Testis (tissue), 3 donors: Measurements from ENCODE around the gene ZNF687. TPM values are rescaled to one million over a fixed set of nuclear protein-coding genes. Genes with fewer than 3 reads are reported as not detected.

Experiments
- DNase-seq: peaks from one replicate; pipeline ENCODE4 v3.0.0-alpha.2; 2019
- H3K27ac ChIP-seq, 2 donors: fragments of 200-600 bp; sonication (generic); one replicate each; pipeline ENCODE4 v1.5.1; 2019
- H3K27me3 ChIP-seq: fragments of 200-600 bp; sonication (generic); one replicate; pipeline ENCODE4 v1.5.1; 2019
- H3K36me3 ChIP-seq: fragments of 200-600 bp; sonication (generic); one replicate; pipeline ENCODE4 v1.5.1; 2017; ENCODE audit warnings: low read depth; ENCODE audit errors: missing control alignments
- H3K4me1 ChIP-seq: fragments of 200-600 bp; sonication (generic); one replicate; pipeline ENCODE4 v1.5.1; 2019
- H3K4me3 ChIP-seq, 2 donors: fragments of 200-600 bp; sonication (generic); one replicate each; pipeline ENCODE4 v1.5.1; 2017 to 2019
- H3K9me3 ChIP-seq: fragments of 200-600 bp; sonication (generic); one replicate; pipeline ENCODE4 v1.5.1; 2017
- POLR2A ChIP-seq: fragments of 450-650 bp; IDR thresholded peaks from one replicate; pipeline ENCODE4 v1.6.1; 2017; ENCODE audit warnings: antibody characterized with exemption, mild to moderate bottlenecking, moderate library complexity
- WGBS, 2 donors: methylation state at CpG; one replicate each; pipeline ENCODE4 v1.1.5; 2018; 5-methylcytosine and 5-hydroxymethylcytosine counted together
- intact Hi-C: fragments of 100-400 bp; cut with DNase I; formaldehyde crosslinking; loops from one replicate; pipeline ENCODE4 v1.15.1; 2023; ENCODE audit warnings: low total_unique reads
- polyA plus RNA-seq: library from polyadenylated mRNA; stranded (reverse); fragments of 350-450 nt; fragmentation: Illumina TruSeq; extraction: RNeasy Lipid Tissue Mini Kit (QIAGEN cat#74804); gene quantifications from one replicate; pipeline ENCODE4 v1.2.3, GENCODE V29; 2014; ENCODE audit warnings: low read depth, low replicate concordance; ENCODE audit not compliant: insufficient read depth
- total RNA-seq, 2 donors: library from RNA; depleted of rRNA; stranded (reverse); fragments of >200 nt; gene quantifications; one replicate each; pipeline ENCODE4 v1.2.3, GENCODE V29; 2016
- TF ChIP-seq, protein P1 (sequence below), 3 experiments: fragments of 450-650 bp in 2 of 3; fragments of 200-600 bp in 1 of 3; sonication (generic) in 1 of 3; IDR thresholded peaks; one replicate each; pipeline ENCODE4 v1.5.1; 2016 to 2019; ENCODE audit warnings: antibody characterized with exemption in 3 of 3, mild to moderate bottlenecking in 2 of 3, moderate library complexity in 1 of 3

ZNF687 gene
- total and polyA plus RNA-seq, 3 donors from 2014 or later, result 38.4 to 58.2 (median 39.9) TPM

DNA sequence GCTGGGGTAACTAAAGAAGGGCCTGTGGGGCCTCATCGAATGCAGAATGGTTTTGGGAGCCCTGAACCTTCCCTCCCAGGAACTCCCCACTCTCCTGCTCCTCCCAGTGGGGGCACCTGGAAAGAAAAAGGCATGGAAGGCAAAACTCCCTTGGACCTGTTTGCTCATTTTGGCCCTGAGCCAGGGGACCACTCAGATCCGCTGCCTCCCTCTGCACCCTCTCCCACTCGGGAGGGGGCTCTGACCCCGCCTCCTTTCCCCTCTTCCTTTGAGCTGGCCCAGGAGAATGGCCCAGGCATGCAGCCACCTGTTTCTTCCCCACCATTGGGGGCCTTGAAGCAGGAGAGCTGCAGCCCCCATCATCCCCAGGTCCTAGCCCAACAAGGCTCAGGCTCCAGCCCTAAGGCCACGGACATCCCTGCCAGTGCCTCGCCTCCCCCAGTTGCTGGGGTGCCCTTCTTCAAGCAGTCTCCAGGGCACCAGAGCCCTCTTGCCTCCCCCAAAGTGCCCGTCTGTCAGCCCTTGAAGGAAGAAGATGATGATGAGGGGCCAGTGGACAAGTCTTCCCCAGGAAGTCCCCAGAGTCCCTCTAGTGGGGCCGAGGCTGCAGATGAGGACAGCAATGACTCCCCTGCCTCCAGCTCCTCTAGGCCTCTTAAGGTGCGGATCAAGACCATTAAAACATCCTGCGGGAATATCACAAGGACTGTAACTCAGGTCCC lies 4.7 kb downstream of the ZNF687 start:
- TF ChIP-seq, protein P1, sequence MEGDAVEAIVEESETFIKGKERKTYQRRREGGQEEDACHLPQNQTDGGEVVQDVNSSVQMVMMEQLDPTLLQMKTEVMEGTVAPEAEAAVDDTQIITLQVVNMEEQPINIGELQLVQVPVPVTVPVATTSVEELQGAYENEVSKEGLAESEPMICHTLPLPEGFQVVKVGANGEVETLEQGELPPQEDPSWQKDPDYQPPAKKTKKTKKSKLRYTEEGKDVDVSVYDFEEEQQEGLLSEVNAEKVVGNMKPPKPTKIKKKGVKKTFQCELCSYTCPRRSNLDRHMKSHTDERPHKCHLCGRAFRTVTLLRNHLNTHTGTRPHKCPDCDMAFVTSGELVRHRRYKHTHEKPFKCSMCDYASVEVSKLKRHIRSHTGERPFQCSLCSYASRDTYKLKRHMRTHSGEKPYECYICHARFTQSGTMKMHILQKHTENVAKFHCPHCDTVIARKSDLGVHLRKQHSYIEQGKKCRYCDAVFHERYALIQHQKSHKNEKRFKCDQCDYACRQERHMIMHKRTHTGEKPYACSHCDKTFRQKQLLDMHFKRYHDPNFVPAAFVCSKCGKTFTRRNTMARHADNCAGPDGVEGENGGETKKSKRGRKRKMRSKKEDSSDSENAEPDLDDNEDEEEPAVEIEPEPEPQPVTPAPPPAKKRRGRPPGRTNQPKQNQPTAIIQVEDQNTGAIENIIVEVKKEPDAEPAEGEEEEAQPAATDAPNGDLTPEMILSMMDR (IDR thresholded peaks at IDR 0.05), result no peak
- TF ChIP-seq POLR2A, result no peak
- Histone ChIP-seq H3K9me3 (no peaks in the 10 kb centered on the region), H3K27me3 (no peaks in the 10 kb centered on the region), H3K4me1 (peaks cover 15% of the 10 kb centered on the region), H3K36me3 (no peaks in the 10 kb centered on the region), H3K4me3 (no peak overlapping the region), H3K27ac (no peak overlapping the region)
- 91 to 100% methylated on average over 1 to 10 of the region's 10 CpGs for WGBS, 2 donors
- DNase-seq, result no peak
- intact Hi-C loops, result no loop called here

GRCh38 chr1:151287341-151287699 lies 5.2 kb downstream of the ZNF687 start:
- Histone ChIP-seq H3K4me1 (peaks cover 15% of the 10 kb centered on the region), H3K27me3 (no peaks in the 10 kb centered on the region), H3K9me3 (no peaks in the 10 kb centered on the region), H3K36me3 (no peaks in the 10 kb centered on the region), H3K27ac (no peak overlapping the region), H3K4me3 (no peak overlapping the region)
- TF ChIP-seq, protein P1 (IDR thresholded peaks at IDR 0.05), result no peak
- no peak for TF ChIP-seq POLR2A
- DNase-seq, result no peak
- intact Hi-C loops, result no loop called here
- WGBS, 2 donors, result 85 to 92% methylated on average over 7 of the region's 7 CpGs

GRCh38 chr1:151287767-151288500 lies 5.8 kb downstream of the ZNF687 start:
- no peak overlapping the region for H3K27ac ChIP-seq
- no peaks in the 10 kb centered on the region for H3K36me3 ChIP-seq
- intact Hi-C loops, result no loop called here
- TF ChIP-seq, protein P1 (IDR thresholded peaks at IDR 0.05), result no peak
- TF ChIP-seq POLR2A, result no peak
- DNase-seq, result no peak
- no peak overlapping the region for H3K4me3 ChIP-seq
- H3K9me3 ChIP-seq, result no peaks in the 10 kb centered on the region
- peaks cover 15% of the 10 kb centered on the region for H3K4me1 ChIP-seq
- no peaks in the 10 kb centered on the region for H3K27me3 ChIP-seq
- WGBS, 2 donors, result 86 to 90% methylated on average over 5 to 18 of the region's 22 CpGs

- Histone ChIP-seq H3K36me3 (no peaks in the 10 kb centered on the region), H3K27ac (no peak overlapping the region), H3K4me1 (peaks cover 10% of the 10 kb centered on the region), H3K9me3 (no peaks in the 10 kb centered on the region), H3K27me3 (no peaks in the 10 kb centered on the region), H3K4me3 (no peak overlapping the region)
- WGBS, 2 donors, result 86 to 91% methylated on average over 7 to 14 of the region's 14 CpGs
- DNase-seq, result no peak
- intact Hi-C loops, result no loop called here
- no peak for TF ChIP-seq POLR2A
- TF ChIP-seq, protein P1 (IDR thresholded peaks at IDR 0.05), result no peak
Measured at GRCh38 chr1:151288502-151288901, 6.4 kb downstream of the ZNF687 start.
